Osteoblast (primary cell): ENCODE data around the gene SND1. TPM values are rescaled to one million over a fixed set of nuclear protein-coding genes. Genes with fewer than 3 reads are reported as not detected.

Experiments
- DNase-seq: peaks from one replicate; pipeline ENCODE4 v3.0.0; 2011; ENCODE audit warnings: low spot score, mixed read lengths; ENCODE audit not compliant: insufficient read length; ENCODE audit errors: missing footprints
- H2AFZ ChIP-seq: 2 replicates; pipeline ENCODE4 v1.6.0; 2011; ENCODE audit warnings: mild to moderate bottlenecking, low read length
- H3K27ac ChIP-seq: 2 replicates; pipeline ENCODE4 v1.5.1; 2011; ENCODE audit warnings: mild to moderate bottlenecking, low read depth, low read length, moderate library complexity
- H3K27me3 ChIP-seq: 2 replicates; pipeline ENCODE4 v1.6.0; 2012; ENCODE audit warnings: mild to moderate bottlenecking, control low read depth, inconsistent platforms, low read length, moderate library complexity; ENCODE audit not compliant: insufficient read depth
- H3K36me3 ChIP-seq: 2 replicates; pipeline ENCODE4 v1.5.1; 2011; ENCODE audit warnings: mild to moderate bottlenecking, low read length, control low read depth, moderate library complexity; ENCODE audit not compliant: insufficient read depth
- H3K4me1 ChIP-seq: 2 replicates; pipeline ENCODE4 v1.5.1; 2011; ENCODE audit warnings: mild to moderate bottlenecking, low read length, control low read depth, moderate library complexity; ENCODE audit not compliant: insufficient read depth
- H3K4me2 ChIP-seq: 2 replicates; pipeline ENCODE4 v1.6.0; 2011; ENCODE audit warnings: mild to moderate bottlenecking, low read length; ENCODE audit not compliant: insufficient read depth
- H3K4me3 ChIP-seq: fragments of 200-600 bp; sonication (generic); 3 replicates; pipeline ENCODE4 v1.5.1; 2012; ENCODE audit warnings: mild to moderate bottlenecking, low read length, inconsistent platforms; ENCODE audit not compliant: insufficient read depth
- H3K79me2 ChIP-seq: 2 replicates; pipeline ENCODE4 v1.6.0; 2012; ENCODE audit warnings: mild to moderate bottlenecking, low read length, control low read depth, inconsistent platforms; ENCODE audit not compliant: insufficient read depth
- H3K9me3 ChIP-seq: 2 replicates; pipeline ENCODE4 v1.5.1; 2011; ENCODE audit warnings: low read depth, low read length, control low read depth
- H4K20me1 ChIP-seq: 2 replicates; pipeline ENCODE4 v1.6.0; 2012; ENCODE audit warnings: mild to moderate bottlenecking, low read length, control low read depth; ENCODE audit not compliant: insufficient read depth
- CTCF ChIP-seq: IDR thresholded peaks from 2 replicates; pipeline ENCODE4 v1.5.1; 2011; ENCODE audit warnings: mild to moderate bottlenecking, low read depth, low read length, moderate library complexity; ENCODE audit errors: extremely low read depth
- total RNA-seq: library from RNA; depleted of rRNA; stranded (reverse); fragments of >200 nt; gene quantifications from 2 replicates; pipeline ENCODE4 v1.2.3, GENCODE V29; 2012

The SND1 gene
- total RNA-seq, 1 donor = 257 TPM

GRCh38 chr7:127736511-127736910 is 84.5 kb downstream of the SND1 start:
- no peak for TF ChIP-seq CTCF
- Histone ChIP-seq H3K4me2 (no peak overlapping the region), H3K9me3 (no peaks in the 10 kb centered on the region), H3K27me3 (no peaks in the 10 kb centered on the region), H3K36me3 (peaks cover 46% of the 10 kb centered on the region), H2AFZ (no peak overlapping the region), H3K79me2 (peaks cover 84% of the 10 kb centered on the region), H3K4me1 (no peaks in the 10 kb centered on the region), H3K27ac (no peak overlapping the region), H4K20me1 (peaks cover 76% of the 10 kb centered on the region), H3K4me3 (no peak overlapping the region)
- DNase-seq = no peak

- no peaks in the 10 kb centered on the region for H3K9me3 ChIP-seq
- H3K4me1 ChIP-seq = no peaks in the 10 kb centered on the region
- no peak overlapping the region for H3K27ac ChIP-seq
- TF ChIP-seq CTCF = no peak
- no peak overlapping the region for H3K4me2 ChIP-seq
- peaks cover 24% of the 10 kb centered on the region for H3K36me3 ChIP-seq
- H3K27me3 ChIP-seq = no peaks in the 10 kb centered on the region
- DNase-seq = no peak
- peaks cover 72% of the 10 kb centered on the region for H4K20me1 ChIP-seq
- H3K4me3 ChIP-seq = no peak overlapping the region
- no peak overlapping the region for H2AFZ ChIP-seq
- peaks cover 84% of the 10 kb centered on the region for H3K79me2 ChIP-seq
These were observed 86.9 kb downstream of the SND1 start for GRCh38 chr7:127738859-127739258.

- Histone ChIP-seq H2AFZ (no peak overlapping the region), H4K20me1 (peaks cover 78% of the 10 kb centered on the region), H3K36me3 (peaks cover 8% of the 10 kb centered on the region), H3K27ac (no peak overlapping the region), H3K9me3 (no peaks in the 10 kb centered on the region), H3K27me3 (no peaks in the 10 kb centered on the region), H3K79me2 (peaks cover 94% of the 10 kb centered on the region), H3K4me1 (no peaks in the 10 kb centered on the region), H3K4me3 (no peak overlapping the region), H3K4me2 (no peak overlapping the region)
- DNase-seq = no peak
- no peak for TF ChIP-seq CTCF
These were observed 89.9 kb downstream of the SND1 start for GRCh38 chr7:127741764-127742375.

- Histone ChIP-seq H2AFZ (no peak overlapping the region), H3K4me3 (no peak overlapping the region)
These were observed 93.5 kb downstream of the SND1 start for GRCh38 chr7:127745445-127745844.

More at GRCh38 chr7:127745445-127745844, 93.5 kb downstream of the SND1 start:
- Histone ChIP-seq H4K20me1 (peaks cover 73% of the 10 kb centered on the region), H3K27ac (no peak overlapping the region), H3K4me1 (no peaks in the 10 kb centered on the region), H3K27me3 (no peaks in the 10 kb centered on the region), H3K4me2 (no peak overlapping the region), H3K79me2 (peaks cover 98% of the 10 kb centered on the region), H3K9me3 (no peaks in the 10 kb centered on the region), H3K36me3 (no peaks in the 10 kb centered on the region)
- no peak for TF ChIP-seq CTCF
- no peak for DNase-seq
